ENCODE results near the gene CRTAC1.

The CRTAC1 gene

DNA sequence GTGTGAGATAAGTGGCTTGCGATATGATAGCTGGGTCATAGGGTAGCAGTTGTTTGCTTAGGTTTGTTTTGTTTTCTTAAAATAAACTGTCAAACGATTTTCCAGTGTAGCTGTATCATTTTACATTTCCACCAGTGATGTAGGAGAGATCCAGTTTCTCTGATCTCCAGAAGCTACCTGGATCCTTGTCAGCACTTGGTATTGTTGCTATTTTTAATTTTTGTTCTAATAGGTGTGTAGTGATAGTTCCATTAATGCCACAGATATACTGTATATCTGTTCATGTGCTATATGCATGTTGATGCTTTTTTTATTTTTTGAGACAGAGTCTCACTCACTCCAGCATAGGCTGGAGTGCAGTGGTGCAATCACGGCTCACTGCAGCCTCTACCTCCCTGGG lies 136.3 kb downstream of the CRTAC1 start:
- DNase-seq, result no peak

DNA sequence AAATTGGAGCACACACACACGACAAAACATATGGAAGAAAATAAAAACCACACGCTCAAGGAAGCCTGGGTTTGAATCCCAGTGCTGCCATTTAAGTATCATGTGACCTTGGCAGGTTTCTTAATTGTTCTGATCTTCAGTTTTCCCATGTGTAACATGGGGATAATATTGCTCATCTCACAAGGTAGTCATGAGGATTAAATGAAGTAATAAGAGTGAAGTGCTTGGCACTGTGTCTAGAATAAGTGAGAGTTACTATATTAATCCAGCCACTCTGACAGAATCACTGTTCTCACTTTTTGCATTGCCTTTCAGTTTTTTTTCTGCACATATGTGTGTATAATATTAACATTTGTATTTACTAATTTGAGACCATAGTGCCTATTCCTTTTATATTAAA lies 137.5 kb downstream of the CRTAC1 start:
- no peak for DNase-seq

DNA sequence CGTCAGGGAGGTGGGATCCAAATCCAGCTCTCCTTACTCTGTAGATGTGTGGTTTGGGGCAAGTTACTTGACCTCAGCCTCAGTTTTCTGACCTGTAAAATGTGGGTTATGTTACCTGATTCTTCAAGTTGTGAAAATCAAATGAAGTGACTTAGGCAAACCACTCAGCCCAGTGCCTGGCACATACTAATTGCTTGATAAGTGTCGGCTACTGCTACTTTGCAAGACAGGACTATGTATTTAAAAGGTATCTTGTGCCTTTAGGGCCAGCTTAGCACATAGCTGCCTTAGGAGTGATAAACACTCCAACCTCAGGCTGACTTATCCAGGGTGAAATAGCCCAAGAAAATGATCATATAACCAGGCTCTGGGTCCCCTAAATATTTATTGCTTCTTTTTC lies 137.9 kb downstream of the CRTAC1 start:
- DNase-seq, result no peak

DNA sequence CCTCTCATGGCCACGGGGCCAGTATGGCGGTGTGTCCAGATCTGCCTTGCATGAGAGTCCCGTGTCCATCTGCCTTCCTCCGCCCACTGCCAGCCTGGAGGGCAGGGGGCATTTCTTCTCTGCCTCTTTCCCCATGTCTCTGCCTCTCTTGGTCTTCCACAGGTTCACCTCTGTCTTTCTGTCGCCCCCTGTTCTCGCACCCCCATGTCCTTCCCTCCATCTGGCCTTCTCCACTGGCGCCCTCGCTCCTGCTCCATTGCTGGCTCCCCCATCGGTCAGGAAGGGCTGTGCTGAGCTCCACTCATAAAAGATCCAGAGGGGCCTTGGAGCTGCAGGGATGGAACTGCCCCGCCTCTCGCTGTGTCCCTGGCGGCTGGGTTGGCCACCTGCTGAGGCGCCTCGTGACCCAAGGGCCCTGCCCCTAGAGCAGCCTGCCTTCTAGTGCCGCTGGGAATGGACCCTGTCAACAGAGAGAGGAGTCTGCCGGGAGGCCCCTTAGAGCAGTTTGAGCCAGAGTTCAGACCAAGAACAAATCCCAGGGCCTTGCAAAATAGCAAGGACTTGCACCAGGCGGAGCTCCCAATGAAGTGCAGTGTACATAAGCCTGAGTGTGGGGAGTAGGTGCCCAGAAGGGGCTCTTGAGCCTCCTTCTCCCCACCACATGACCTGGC lies 138.8 kb downstream of the CRTAC1 start:
- DNase-seq, result no peak

DNA sequence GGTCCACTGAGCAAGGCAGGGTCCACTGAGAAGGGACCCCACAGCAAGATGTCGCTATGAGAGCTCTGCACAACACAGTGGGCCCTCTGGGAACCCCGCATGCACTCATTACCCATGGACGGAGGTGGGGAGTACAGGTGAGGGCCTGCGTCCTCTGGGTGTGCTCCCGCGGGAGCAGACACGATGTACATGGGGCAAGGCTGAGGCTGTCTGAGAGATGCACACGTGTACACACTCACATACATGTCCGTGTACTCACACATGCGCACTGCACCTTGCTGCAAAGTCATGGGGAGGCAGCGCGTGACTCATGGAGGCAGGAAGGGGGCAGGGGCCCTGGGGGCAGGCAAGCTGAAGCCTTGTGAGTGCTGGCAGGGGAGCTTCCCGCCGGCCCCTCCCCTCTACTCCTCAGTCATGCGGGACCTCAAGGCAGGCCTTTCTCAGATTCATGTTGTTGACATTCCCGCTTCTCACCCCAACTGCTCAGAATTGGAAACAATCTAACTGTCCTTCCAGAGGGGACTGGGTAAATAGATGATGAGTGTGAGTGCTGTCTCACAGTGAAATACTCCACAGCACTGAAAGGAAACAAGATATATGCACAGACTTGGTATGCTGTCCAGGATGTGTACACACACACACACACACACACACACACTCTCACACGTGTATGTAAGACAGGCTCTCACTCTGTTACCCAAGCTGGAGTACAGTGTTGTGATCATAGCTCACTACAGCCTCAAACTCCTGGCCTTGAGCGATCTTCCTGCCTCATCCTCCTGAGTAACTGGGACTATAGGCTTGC lies 140.8 kb downstream of the CRTAC1 start:
- peak; percentile 79 for DNase-seq

DNA sequence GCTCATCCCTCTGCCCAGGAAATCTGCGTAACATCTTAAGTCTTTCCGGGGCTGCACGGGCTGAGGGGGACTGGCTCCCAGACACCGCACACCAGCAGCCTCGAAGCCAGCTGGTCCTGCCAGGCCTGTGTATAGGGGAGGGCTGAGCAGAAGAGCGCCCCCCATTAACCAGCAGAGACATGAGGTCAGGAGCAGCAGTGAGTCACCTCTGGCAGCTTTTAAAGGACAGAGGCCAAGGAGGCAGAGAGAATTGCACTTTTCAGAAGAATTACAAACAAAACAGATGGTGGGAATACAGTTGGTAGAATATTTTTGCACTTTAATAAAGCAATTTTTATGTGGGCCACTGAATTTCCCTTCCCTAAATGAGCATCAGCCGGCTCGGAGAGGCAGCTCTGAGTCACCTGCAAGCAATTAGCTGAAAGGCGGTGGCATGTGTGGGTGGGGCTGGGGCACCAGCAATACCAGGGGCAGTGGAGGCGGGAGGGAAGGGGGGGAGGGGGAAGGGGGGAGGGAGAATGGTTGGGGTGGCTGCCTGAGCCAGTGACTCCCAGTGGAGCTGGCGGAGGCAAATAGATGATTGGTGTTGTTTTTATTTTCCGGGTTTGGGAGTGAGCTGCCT lies 141.7 kb downstream of the CRTAC1 start:
- peak; percentile 56 for DNase-seq

DNA sequence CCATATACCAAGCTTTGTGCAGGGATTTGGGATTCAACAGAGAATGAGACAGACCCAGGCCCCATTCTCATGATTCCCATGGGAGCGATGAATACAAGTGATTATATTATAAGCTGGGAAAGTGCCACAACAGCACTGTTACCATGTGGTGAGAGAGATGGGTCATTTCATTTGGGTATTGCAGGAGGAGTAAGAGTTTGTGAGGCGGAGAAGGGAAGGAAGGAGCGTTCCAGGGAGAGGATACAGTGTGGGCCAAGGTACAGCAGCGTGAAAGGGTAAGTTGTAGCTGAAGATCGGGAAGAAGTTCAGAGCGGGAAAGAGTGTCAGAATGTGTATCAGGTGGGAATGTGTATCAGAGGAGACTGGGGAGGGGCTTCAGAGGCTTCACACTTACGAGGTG lies 142.3 kb downstream of the CRTAC1 start:
- DNase-seq, result no peak

DNA sequence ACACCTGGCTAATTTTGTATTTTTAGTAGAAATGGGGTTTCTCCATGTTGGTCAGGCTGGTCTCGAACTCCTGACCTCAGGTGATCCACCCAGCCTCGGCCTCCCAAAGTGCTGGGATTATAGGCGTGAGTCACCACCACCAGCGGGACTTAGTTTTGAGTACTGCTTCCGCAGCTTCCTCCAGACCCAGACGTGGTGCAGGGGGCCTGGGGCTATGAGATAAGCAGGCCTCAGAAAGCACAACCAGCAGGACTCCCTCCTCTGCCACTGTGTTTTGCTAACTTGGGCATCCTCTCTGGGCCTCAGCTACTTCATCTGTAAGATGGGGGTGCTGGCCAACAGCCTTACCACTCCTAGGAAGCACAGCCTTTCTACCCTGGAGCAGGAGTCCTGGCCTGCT lies 143.0 kb downstream of the CRTAC1 start:
- no peak for DNase-seq

DNA sequence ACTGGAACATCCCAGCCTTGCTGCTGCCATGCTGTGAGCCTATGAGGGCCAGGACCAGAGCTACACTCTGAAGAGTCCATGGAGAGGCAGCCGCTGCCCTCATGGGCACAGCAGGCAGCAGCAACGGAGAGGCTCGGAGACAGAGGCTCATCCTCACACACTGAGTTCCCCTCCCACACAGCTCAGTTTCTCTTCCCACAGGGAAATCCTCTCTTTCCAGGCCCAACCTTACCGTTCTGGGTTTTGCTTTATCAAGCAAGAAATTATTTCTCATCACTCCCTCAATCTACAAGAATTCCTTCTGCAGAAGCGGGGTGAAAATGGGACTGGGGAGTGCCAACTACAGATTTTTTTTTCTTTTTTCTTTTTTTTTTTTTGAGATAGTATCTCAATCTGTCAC lies 144.1 kb downstream of the CRTAC1 start:
- no peak for DNase-seq

DNA sequence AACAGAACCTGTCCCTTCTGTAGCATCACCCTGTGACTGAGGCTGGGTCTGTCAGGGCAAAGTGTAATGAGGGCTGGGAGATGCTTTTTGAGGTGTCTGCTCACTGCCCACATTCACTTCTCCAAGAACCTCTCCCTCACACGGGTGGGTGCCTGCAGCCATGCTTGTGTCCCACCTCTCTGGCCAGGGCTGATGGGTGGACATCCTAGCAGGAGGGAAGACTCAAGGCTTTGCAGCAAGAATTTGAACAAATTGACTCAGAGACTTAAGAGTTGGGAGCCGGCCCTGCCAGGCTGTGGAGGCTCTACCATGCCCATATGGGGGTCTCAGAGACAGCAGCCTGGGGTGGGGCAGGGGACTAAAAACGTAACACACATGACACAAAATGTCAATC lies 147.3 kb downstream of the CRTAC1 start:
- no peak for DNase-seq

DNA sequence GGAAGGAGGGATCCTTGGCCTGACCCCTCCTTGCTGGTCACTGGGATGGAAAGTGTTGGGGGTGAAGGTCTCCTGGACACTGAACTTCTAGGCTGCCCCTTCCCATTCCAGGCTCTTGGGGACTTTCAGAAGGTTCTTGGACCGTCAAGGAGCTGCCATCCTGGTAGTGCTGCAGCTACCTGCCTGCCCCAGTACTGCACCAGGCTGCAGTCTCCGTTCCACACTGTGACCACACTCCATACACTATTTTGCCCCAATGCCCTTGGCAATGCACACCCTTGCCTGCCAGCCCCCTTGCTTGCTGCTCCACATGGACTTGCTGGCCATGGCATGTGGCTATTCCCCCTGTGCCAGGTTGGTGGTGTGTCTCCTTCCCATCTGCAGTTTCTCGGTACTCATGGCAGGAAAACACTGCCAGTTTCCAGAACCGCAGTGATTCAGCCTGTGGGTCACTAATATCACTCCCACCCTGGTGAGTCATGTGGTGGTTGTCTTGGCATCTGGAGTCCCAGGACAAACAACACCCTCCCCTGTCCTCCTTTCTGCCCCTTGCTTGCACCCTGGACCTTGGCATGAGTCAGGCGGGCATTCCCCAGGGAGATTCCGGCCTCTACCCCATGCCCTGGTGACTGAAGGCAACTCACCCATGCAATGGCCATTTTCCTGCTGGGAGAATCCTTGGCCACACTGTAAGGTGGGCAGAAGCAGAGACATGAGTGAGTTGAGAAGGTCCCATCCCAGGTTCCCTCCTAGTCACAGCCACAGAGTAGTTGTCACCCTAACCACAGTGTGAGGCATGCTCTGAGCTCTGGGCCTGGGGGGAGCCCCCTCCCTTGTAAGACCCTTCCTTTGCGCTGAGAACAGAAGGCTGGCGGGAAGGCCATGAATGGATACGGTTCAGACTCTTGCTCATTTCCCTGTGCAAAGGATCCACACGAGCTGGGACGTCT lies 148.0 kb downstream of the CRTAC1 start:
- DNase-seq, result peak; percentile 10

DNA sequence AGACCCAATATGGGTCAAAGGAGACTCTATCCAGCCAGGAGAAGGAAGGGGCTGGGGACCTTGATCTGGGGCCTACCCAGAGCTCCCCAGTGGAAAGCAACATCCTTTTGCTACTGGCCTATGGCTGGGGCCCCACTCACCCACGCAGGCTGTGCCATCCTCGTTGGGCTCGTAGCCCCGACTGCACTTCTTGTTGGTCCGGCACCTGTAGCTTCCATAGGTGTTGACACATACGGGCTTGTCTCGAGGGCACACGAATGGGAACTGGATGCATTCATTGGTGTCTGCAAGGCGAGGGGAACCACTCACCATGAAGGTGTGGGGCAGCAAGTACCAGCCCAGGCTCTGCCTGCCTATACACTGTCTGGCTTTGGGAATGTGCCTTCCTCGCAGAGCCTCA lies 150.3 kb downstream of the CRTAC1 start:
- DNase-seq, result no peak

DNA sequence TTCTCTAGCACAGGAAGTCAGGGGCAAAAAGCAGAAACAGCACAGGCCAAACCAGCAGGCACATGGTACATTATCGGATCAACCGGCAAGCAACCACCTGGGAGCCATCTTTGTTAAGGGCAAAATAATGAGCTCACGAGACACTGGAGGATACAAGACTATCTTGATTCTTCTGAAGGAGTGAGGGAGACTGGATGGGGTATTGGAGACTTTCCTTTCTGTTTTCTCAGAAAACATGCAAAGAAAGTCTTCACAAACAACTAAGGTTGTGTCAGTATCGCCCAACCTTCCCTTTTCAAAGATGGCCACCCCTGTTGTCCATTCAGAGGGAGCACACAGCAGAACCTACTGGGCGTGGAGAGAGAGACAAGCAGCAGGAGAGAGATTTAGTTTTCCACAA lies 151.2 kb downstream of the CRTAC1 start:
- DNase-seq, result no peak

DNA sequence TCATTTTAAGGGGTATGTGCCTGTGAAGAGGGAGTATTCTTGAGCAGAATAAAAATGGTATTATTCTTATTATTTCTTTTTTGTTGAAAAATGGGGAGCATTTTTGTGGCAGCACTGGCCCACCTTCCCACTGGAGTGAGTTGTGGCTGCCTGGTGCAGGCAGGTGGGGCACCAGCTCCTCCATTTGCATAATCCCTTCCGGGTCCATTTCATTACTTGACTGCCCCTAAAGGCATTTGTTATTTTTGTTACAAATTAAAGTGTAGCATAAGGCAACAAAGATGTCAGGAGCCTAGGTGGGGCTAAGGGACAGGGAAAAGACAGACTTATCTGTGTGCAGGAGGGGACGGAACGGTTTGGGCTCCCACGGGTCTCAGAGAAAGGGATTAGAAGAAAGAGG lies 154.0 kb downstream of the CRTAC1 start:
- DNase-seq, result no peak

DNA sequence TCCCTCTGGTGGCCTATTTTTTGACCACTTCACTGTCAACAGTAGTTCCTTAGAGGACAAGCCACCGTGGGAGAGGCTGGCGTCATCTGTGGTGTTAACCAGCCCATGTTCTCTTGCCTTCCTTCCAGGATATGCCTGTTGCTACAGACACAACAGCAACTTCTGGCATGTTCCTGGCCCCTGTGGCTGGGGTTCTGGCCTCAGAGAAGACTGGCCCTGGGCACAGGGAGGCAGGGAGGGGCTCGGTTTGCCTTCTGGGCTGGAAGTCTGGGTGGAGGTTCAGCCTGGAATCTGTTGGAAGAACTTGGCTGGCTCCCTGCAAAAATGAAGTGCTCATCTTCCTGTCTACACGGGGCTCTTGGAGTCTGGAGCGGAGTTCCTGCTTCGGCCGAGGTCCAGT lies 155.0 kb downstream of the CRTAC1 start:
- no peak for DNase-seq

DNA sequence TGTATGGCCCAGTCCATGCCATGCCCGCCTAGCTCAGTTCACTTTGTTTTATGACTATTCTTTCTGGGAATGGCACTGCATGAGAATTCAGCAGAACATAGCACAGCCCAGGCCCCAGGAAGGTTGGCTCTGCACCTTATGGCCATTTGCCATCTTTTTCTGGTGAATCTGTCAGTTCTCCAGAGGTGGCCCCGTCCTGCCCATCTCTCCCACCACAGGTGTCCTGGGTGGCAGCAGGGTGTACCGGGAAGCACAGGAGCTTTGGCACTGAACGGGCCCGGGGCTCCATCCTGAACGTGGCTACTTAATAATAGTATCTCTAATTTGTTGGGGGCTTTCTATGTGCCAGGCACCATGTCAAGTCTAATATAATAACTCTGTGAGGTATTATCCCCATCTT lies 156.1 kb downstream of the CRTAC1 start:
- no peak for DNase-seq

DNA sequence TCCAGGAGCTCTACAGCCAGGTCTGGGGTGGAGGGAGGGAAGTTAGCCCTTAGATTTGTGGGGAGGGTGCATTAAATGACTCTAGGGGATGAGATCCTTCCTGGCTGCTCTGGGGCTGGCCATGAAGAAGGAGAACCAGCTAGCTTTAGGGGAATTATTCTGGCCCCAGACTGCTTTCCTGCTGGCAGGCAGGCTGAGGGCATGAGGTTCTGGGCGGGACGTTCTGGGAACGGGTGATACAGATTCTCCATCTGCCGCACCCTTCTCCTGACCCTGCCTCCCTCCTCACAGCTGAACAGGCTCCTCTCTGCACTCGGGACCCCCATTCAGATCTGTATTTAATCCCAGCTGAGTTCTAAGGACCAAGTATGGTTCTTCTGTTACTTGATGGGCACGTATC lies 156.9 kb downstream of the CRTAC1 start:
- no peak for DNase-seq

DNA sequence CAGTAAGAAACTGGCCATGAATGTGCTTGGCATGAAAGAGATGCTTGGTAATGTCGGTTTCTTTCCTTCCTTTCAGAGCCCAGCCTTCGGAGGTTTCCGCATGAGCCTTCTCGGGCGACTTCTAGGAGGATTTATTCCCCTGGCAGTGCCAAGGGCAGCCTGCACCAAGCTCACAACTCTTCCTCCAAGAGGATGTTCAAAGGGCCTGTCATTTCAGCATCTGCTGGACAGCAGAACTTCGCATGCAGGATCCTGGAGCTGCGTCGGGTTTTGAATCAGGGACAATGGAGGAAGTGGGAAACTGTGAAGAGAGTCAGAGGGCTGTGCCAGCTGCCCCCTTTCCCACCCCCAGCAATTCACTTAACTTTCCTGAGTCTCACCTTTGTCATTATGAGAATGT lies 159.4 kb downstream of the CRTAC1 start:
- no peak for DNase-seq

DNA sequence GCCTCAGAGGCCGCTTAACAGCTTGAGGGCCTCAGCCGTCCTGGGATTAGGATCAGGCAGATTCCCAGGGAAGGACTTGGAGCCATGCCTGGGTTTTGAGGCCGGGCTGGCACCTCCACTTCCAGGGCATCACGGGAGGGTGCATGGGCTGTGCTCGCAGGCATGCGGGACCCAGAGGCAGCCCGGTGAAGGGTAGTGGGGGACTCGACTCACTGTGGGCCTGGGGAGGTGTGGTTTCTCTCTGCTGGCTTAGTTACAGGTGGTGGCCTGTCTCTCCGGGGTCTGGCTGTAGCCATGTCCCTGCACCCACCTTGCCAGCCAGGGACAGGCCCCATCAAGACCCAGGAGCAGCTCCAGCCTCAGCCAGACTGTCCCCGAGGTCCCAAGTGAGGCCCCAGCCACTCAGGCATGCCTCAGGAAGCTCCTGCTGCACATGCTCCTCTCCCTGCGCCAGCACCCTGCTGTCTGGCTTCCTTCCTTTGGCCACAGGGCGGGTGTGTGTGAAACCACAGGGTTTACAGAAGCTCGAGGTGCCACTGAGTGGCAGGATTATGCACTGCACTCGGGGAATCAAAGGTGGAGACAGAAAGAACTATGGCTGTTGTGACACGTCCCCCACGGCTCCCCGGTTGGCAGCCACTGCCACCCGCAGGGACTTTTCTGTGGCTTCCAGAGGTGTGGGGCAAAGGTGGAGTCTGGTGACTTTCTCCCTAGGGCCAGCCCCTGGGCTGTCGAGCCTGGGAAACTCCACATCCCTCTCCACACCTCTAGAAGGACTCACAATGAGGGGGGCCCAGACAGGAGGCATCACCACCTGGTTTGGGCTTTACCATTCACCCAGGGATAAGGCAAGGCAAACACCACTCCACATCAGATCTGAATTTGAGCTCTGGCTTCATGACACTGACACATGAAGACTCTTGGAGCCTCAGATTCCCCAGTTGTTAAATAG lies 161.1 kb downstream of the CRTAC1 start:
- DNase-seq, result peak; percentile 80

DNA sequence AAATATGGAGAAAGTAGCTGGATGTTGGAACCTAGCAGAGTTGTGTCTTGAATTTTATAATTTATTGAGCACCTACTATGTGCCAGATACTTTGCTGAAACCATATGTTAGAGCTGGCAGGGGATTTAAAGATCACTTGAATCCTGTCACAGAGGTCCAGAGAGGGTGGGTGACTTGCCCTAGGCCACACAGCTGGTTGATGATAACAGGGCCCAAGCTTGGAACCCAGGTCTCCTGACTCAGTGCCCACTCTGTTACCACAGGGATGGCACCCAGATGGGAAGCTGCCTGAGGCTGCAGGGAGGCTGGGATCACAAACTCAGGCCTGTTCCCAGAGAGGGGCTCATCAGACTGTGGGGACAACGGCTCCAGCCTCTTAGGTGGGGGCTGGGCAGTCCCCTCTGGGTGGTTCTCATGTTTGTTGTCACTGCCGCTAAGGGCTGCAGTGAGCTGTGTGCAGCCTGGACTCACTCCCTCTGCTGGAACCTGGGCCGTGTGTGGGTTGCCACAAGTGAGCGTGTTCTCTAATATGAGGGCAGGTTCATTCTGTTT lies 162.2 kb downstream of the CRTAC1 start:
- no peak for DNase-seq

DNA sequence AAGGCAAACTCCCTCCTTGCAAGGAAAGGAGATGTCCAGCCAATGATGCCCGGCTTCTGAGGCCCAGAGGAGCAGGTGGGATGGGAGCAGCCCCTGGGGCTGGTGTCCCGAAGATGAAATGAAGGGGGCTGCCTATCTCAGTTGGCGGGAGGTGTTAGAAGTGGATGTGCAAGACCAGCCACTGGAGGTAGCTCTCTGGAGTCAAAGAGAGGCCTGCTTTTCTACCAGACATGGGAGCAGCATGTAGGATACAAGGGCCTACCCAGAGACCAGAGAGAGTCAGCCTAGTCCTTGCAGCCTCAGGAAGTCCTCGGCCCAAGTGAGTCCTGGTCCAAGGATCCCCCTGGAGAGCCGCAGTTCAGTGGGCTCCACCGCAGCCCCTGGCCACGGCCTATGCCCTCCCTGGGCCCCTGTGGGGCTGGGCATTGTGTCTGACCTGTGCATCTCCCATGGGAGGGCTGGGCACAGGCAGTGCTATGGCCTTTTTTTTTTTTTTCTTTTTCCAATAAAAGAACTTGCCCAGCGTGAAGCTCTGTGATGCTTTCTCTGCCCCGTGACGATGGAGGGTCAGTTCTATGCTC lies 163.1 kb downstream of the CRTAC1 start:
- no peak for DNase-seq
